HG03432 (cell line): Measurements from ENCODE around the gene WNK4.

Experiments
- ATAC-seq: cut with Tn5 transposase; IDR thresholded peaks from one replicate; pipeline ENCODE4 v1.9.1; 2021; ENCODE audit warnings: mild to moderate bottlenecking, moderate library complexity; ENCODE audit not compliant: unreplicated experiment

The WNK4 gene

DNA sequence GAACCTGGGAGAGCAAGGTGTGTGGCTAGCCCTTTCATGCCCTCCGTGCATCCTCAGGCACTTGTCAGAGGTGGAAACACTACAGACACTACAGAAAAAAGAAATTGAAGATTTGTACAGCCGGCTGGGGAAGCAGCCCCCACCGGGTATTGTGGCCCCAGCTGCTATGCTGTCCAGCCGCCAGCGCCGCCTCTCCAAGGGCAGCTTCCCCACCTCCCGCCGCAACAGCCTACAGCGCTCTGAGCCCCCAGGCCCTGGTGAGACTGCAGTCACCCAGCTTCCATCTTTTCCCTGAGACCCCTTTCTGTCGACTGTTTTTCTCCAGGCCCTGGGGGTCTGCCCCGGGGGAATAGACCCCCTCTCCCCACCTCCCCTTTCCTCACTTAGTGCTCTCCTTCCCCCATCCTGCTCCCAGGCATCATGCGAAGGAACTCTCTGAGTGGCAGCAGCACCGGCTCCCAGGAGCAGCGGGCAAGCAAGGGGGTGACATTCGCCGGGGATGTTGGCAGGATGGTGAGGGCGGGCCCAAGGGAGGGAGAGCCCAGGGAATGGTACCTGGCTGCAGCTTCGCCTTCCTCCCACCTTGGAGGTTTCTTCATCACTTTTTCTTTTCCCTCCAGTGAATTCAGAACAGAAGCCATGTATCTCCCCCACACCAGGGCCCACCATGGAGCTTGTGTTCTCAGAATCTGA is 15.8 kb downstream of the WNK4 start:
- ATAC-seq = no peak

DNA sequence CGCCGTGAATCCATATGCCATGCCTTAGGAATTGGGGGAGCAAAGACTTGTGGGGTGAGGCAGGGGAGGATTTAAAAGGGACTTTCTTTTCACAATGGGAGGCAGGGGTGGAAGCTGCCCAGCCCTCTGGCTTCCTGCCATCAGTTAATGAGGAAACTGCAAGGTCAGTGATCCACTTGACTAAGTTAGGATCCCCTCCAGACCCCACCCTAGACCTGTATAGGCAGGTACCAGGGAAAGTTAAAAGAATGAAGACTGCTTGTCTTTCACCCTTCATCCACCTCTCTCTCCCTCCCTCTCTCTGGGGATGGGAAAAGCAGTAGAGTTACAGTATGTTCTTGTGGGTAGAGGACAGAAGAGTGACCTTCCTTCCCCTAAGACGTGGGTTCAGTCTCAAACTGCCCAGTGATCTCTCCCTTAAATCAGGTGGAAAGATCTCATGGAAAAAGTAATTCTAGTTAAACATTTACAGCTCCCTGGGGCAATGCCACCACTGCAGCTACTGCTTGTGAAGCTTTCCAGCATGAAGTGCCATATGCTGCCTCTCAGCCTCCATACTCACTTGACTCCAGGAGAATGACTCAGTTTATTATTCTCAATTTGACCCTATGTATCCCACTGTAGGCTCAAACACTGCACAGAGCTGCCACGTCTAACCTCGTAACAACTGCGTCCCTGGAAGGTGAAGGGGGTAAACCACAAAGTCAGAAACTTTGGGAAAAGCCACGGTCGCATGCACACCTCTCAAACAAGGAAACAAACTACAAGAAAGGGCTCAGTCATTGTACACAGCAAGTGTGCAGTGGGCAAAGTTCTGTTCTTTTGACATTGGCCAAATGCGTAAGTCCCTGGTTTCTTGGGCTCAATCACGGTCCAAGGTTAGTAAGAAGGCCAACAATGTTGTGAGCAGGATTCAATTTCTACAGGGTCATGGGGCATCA is 16.9 kb downstream of the WNK4 start:
- no peak for ATAC-seq

DNA sequence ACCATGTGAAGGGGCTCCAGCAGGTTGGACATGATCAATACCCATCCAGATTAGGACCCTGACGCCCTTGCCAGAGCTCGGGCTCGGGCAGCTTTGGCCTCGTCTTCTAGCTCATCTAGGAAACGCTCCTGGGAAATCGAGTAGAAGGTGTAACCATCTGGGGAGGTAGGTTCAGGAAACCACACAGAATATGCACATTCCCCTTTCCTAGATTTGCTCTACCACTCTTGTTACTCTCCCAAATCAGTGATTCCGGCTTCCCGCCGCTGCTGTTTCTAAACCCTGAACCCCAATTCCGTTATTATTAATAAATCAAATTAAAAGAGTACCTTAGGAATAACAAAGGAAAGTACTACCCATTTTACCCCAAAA is 17.6 kb downstream of the WNK4 start:
- ATAC-seq = no peak

DNA sequence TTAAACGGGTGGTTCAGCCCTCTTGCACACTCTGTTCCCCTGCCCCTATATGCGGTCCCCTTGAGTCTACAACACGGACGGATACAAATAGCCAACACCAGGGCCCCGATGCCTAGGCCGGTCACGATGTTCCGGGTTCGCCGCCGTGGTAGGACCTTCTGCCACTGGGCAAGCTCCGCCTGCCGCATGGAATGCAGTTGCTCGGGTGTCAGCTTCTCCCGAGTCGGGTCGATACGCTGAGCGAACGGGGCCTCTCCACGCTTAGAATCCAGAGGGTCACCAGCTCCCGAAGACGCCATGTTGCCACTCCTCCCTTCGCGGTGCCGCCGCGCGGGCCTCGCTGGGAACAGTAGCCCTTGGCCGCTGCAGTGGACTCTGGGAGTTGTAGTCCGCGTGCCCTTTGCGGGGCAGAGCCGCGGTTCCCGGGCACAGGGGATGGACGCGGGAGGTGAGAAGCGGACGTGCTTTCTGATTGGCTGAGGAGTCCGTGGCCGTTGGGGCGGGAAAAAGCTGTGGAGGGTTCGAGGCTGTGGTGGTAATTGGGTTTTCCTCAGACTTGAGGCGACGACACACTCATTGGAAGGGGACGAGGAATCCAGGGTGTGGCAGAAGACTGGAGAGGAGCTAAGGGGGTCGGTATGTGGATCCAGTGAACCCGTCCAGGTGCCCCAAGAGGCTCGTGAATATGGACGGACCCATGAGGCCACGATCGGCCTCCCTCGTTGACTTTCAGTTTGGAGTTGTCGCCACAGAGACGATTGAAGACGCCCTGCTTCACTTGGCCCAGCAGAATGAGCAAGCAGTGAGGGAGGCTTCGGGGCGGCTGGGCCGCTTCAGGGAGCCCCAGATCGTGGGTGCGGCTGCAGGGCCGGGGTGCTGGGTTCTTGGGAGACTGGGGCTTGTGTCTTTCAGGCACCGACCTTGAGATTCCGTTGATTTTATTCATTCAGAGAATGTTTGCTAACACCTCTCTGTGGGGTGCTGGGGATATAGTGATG is 18.3 kb downstream of the WNK4 start, which contains the start of the genes CNTD1 and COA3:
Gene CNTD1, plus strand, starts transcription at position 479 of the 998 bp plus-strand sequence. Its CDS starts 207 bp downstream, at position 686.
Gene COA3, minus strand, starts transcription at position 322 of the 998 bp plus-strand sequence. Its CDS starts 23 bp downstream, at position 299.
- peak; percentile 77 for ATAC-seq

DNA sequence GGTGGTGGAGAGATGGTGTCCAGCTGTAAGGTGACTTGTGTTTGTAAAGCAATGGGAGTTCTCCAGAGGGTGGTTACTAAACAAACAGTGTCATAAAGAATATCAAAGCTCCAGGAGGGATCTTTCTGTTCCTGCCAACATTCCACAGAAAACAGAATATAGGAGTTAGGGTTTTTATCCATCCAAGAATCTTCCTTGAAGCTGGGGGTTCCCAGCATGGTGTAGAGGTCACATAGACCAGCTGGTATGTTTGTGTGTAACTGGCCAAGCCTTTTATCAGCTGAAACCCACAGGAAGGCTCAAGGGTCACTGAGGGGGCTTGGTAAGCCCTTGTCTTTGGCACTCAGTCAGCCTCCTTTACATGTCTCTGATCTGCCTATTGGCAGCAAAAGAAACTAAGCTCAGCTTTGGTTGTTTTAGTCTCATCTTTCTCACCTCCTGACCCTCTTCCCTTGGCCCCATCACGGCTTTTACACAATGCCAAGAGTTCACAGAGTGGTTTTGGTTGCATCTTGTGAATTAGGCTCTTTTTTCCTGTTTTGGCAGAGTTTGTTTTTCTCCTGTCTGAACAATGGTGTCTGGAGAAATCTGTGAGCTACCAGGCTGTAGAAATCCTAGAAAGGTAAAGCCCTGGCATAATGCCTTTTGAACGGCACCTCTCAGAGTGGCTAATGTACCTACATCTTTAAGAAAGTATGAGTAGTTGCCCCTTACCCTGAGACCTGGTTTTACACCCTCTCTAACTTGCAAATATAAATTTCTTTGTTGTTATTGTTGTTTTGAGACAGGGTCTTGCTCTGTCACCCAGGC is 22.9 kb downstream of the WNK4 start:
- ATAC-seq = no peak

DNA sequence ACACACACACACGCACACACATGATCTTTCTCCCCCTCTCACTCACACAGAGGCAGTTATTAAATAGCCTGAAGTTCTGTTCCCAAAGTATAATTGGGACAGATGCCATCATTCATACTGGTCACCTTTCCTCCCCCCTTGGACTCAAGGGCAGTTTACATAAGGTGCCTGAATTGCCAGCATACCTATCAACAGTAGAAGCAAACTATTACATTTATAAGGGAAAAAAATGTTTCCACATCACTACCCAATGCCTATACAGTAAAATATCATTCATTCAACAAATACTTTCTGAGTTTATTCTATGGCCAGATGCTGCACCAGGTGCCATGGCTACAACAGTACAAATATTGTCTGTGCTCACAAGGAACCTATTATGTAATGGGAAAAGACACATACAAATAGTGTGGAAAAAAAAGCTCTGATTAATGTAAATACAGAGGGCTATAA is 24.5 kb downstream of the WNK4 start:
- ATAC-seq = no peak

- no peak for ATAC-seq
Observed at GRCh38 chr17:42806249-42806648, 25.8 kb downstream of the WNK4 start.

- ATAC-seq = no peak
Observed at GRCh38 chr17:42809250-42809649, 28.8 kb downstream of the WNK4 start.

DNA sequence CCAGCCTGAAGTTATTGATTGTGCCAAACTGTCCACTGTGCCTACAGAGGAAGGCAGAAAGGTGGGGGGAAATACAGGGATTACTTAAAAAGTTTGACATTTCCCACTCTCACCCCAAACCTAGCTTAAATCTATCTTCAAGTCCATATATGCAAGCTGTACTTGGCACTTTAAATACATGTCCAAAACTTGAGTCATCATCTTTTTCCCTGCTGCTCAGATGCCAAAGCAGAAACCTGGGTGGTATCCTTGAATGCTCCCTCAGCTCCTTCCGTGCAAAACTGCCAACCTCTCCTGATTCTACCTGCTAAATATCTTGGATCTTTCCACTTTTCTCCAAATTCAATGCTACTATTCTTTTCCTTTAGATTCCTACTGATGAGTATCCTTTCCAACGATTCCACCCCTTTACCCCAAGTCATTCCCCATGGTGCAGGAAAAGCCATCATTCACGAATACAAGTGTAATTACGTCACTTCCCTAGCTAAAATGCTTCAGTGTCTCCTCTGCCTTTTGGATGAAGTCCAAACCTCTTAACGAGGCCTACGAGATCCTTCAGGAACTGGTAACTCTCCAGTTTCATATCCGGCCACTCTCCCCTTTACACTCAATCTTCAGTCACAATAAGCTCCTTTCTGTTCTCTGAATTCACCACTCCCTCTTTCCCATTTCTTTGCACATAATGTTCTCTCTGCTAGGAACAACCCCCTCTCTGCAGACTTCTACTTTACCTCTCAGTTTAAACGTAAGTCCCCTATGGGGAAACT is 34.4 kb downstream of the WNK4 start:
- no peak for ATAC-seq

GRCh38 chr17:42817866-42818265 is 37.5 kb downstream of the WNK4 start:
- no peak for ATAC-seq

DNA sequence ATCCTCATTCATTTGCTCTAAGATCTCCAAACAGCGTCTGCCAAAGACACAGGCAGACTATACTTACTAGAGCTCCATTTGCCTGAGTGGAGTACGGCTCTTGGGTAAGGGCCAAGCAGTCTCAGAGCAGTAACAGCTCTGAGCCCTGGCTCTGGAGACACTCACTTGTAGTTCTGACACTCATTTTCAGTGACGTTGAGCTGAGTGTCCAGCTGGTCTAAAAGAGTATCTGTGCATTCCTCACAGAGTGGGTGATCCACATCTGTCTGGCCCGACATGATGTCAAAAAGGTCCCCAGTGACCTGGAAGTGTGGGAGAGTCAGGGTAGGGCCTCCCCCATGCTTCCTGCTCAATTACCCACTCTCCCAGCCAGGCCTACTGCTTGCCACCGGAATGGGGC is 38.0 kb downstream of the WNK4 start:
- ATAC-seq = no peak

- no peak for ATAC-seq
Observed at GRCh38 chr17:42819939-42820535, 39.6 kb downstream of the WNK4 start.

- no peak for ATAC-seq
Observed at GRCh38 chr17:42821176-42821575, 40.8 kb downstream of the WNK4 start.

DNA sequence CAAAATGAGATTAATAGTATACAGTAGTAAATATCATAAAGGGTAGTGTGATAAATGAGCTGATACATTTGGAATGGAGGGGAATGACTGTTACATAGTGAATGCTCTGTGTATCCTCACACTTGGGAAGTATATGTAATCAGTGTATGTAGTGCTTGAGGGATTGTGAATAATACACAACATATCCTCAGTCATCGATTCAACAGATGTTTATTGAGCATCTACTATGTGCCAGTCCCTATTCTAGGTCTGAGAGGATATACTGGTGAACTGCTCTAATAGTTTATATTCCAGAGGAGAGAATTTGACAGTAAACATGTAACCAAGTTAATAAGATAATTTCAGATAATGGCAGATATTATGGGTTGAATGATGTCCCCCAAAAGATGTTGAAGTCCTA is 47.1 kb downstream of the WNK4 start:
- ATAC-seq = no peak

GRCh38 chr17:42830971-42831370 is 50.6 kb downstream of the WNK4 start:
- ATAC-seq = no peak

- no peak for ATAC-seq
Observed at GRCh38 chr17:42832213-42832933, 52.0 kb downstream of the WNK4 start.

DNA sequence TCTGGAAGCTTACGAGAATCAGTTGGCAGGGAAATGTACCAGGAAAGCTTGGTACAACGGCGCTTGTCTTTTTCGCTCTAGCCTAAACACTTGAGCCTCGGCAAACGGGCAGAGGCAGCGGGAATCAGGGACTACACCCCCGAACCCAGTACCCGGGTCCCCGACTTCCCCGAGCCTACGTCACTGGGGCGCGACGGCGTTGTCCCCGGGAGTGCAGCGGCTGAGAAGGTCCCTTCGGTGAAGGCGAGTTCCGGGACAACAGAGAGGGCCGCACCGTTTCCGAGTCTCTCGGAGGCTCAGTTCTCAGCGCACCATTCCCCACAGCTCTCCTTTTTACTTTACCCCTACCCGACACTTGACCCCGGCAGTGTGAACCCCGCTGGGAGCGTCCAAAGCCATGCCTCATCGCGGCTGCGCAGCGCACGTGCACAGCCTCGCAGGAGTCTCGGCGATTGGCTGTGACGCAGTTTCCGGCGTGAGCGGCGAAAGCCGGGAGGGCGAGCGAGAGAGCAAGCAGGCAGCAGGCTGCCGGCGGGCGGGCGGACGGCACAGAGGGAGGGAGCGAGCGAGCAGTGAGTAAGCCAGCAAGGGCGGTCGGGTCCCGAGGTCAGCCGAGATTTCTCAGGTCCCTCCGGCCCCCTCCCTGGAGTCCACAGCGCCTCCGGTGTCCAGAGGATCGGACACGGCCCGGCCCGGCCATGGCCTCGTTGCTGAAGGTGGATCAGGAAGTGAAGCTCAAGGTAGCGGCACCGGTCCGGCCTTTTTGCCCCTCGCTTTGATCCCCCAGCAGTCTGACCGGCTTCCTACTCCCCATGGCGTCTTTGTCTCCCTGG is 52.7 kb downstream of the WNK4 start, which contains the start of gene PSME3:
Gene PSME3, plus strand, starts transcription at position 464 of the 833 bp plus-strand sequence. Its CDS starts 235 bp downstream, at position 699.
- ATAC-seq = peak; percentile 87
